Measurements from ENCODE around the gene PPP2R2B.

Gene PPP2R2B

GRCh38 chr5:146754621-146755020 is 123.9 kb downstream of the PPP2R2B start:
- H3K9me3 ChIP-seq (ENCODE audit: control insufficient read depth, low read length), result no peaks in the 10 kb centered on the region
- no peak overlapping the region for H2AFZ ChIP-seq
- H3K4me1 ChIP-seq, result no peaks in the 10 kb centered on the region
- H3K27me3 ChIP-seq (ENCODE audit: control insufficient read depth, insufficient read depth, low read length), result no peaks in the 10 kb centered on the region
- H3K79me2 ChIP-seq, result no peaks in the 10 kb centered on the region
- TF ChIP-seq, protein P1, sequence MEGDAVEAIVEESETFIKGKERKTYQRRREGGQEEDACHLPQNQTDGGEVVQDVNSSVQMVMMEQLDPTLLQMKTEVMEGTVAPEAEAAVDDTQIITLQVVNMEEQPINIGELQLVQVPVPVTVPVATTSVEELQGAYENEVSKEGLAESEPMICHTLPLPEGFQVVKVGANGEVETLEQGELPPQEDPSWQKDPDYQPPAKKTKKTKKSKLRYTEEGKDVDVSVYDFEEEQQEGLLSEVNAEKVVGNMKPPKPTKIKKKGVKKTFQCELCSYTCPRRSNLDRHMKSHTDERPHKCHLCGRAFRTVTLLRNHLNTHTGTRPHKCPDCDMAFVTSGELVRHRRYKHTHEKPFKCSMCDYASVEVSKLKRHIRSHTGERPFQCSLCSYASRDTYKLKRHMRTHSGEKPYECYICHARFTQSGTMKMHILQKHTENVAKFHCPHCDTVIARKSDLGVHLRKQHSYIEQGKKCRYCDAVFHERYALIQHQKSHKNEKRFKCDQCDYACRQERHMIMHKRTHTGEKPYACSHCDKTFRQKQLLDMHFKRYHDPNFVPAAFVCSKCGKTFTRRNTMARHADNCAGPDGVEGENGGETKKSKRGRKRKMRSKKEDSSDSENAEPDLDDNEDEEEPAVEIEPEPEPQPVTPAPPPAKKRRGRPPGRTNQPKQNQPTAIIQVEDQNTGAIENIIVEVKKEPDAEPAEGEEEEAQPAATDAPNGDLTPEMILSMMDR (IDR thresholded peaks at IDR 0.05), result no peak
- H3K36me3 ChIP-seq (ENCODE audit: control insufficient read depth, insufficient read depth, low read length), result no peaks in the 10 kb centered on the region
- H3K9ac ChIP-seq, result no peak overlapping the region
- no peak overlapping the region for H3K4me3 ChIP-seq (ENCODE audit: low read depth, low read length)
- H3K27ac ChIP-seq, result no peak overlapping the region
- no peak overlapping the region for H3K4me2 ChIP-seq (ENCODE audit: low read length)

GRCh38 chr5:146753641-146754040 is 124.9 kb downstream of the PPP2R2B start:
- no peak overlapping the region for H2AFZ ChIP-seq

DNA sequence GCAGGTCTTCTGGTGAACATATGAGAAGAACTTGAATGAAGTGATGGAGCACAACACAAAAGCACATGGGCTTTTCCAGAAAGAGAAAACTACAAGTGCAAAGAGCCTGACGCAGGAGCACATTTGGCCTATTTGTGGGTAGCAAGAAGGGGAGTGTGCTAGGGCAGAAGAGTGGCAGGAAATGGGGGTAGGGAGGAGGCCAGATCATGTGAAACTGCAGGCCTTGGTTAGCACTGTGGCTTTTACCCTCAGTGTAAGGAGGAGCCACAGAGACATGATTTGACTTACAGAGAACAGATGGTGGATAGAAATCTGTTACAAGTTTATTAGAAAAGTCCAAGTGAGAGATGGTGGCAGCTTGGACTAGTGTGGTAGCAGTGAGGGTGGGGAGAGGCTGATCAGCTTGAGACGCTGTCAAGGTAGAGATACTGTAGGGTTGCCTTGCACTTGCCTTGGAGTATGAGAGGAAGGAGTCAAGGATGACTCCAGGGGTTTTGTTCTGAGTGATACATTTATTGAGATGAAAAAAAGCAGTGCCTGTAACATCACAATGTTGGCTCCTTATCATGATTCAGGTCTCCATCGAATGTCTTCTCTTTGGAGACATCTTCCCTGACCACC is 126.7 kb downstream of the PPP2R2B start:
- H3K79me2 ChIP-seq, result no peaks in the 10 kb centered on the region
- no peak overlapping the region for H3K9ac ChIP-seq
- H3K4me1 ChIP-seq, result no peaks in the 10 kb centered on the region
- H3K27me3 ChIP-seq (ENCODE audit: control insufficient read depth, insufficient read depth, low read length), result no peaks in the 10 kb centered on the region
- no peaks in the 10 kb centered on the region for H3K9me3 ChIP-seq (ENCODE audit: control insufficient read depth, low read length)
- no peak overlapping the region for H2AFZ ChIP-seq
- H3K4me2 ChIP-seq (ENCODE audit: low read length), result no peak overlapping the region
- no peaks in the 10 kb centered on the region for H3K36me3 ChIP-seq (ENCODE audit: control insufficient read depth, insufficient read depth, low read length)
- no peak overlapping the region for H3K4me3 ChIP-seq (ENCODE audit: low read depth, low read length)
- H3K27ac ChIP-seq, result no peak overlapping the region
- TF ChIP-seq, protein P1 (IDR thresholded peaks at IDR 0.05), result no peak

More at GRCh38 chr5:146753641-146754040, 124.9 kb downstream of the PPP2R2B start:
- no peaks in the 10 kb centered on the region for H3K9me3 ChIP-seq (ENCODE audit: control insufficient read depth, low read length)
- H3K4me3 ChIP-seq (ENCODE audit: low read depth, low read length), result no peak overlapping the region
- TF ChIP-seq, protein P1 (IDR thresholded peaks at IDR 0.05), result no peak
- no peaks in the 10 kb centered on the region for H3K4me1 ChIP-seq
- no peak overlapping the region for H3K9ac ChIP-seq
- no peaks in the 10 kb centered on the region for H3K79me2 ChIP-seq
- no peak overlapping the region for H3K27ac ChIP-seq
- no peaks in the 10 kb centered on the region for H3K36me3 ChIP-seq (ENCODE audit: control insufficient read depth, insufficient read depth, low read length)
- no peak overlapping the region for H3K4me2 ChIP-seq (ENCODE audit: low read length)
- H3K27me3 ChIP-seq (ENCODE audit: control insufficient read depth, insufficient read depth, low read length), result no peaks in the 10 kb centered on the region

GRCh38 chr5:146751054-146751453 is 127.5 kb downstream of the PPP2R2B start:
- no peak overlapping the region for H3K27ac ChIP-seq
- no peak overlapping the region for H3K4me2 ChIP-seq (ENCODE audit: low read length)
- TF ChIP-seq, protein P1 (IDR thresholded peaks at IDR 0.05), result no peak
- no peaks in the 10 kb centered on the region for H3K36me3 ChIP-seq (ENCODE audit: control insufficient read depth, insufficient read depth, low read length)
- peaks cover 5% of the 10 kb centered on the region for H3K4me1 ChIP-seq
- H3K9ac ChIP-seq, result no peak overlapping the region
- no peaks in the 10 kb centered on the region for H3K9me3 ChIP-seq (ENCODE audit: control insufficient read depth, low read length)
- H3K27me3 ChIP-seq (ENCODE audit: control insufficient read depth, insufficient read depth, low read length), result no peaks in the 10 kb centered on the region
- H3K79me2 ChIP-seq, result no peaks in the 10 kb centered on the region
- no peak overlapping the region for H2AFZ ChIP-seq
- no peak overlapping the region for H3K4me3 ChIP-seq (ENCODE audit: low read depth, low read length)

GRCh38 chr5:146748533-146748932 is 130.0 kb downstream of the PPP2R2B start:
- peaks cover 25% of the 10 kb centered on the region for H3K4me1 ChIP-seq
- no peak overlapping the region for H3K27ac ChIP-seq
- H3K4me3 ChIP-seq (ENCODE audit: low read depth, low read length), result no peak overlapping the region
- H3K27me3 ChIP-seq (ENCODE audit: control insufficient read depth, insufficient read depth, low read length), result no peaks in the 10 kb centered on the region
- TF ChIP-seq, protein P1 (IDR thresholded peaks at IDR 0.05), result no peak
- no peaks in the 10 kb centered on the region for H3K9me3 ChIP-seq (ENCODE audit: control insufficient read depth, low read length)
- H3K79me2 ChIP-seq, result no peaks in the 10 kb centered on the region
- no peaks in the 10 kb centered on the region for H3K36me3 ChIP-seq (ENCODE audit: control insufficient read depth, insufficient read depth, low read length)
- H3K4me2 ChIP-seq (ENCODE audit: low read length), result no peak overlapping the region
- no peak overlapping the region for H2AFZ ChIP-seq
- H3K9ac ChIP-seq, result no peak overlapping the region

All from parathyroid adenoma (tissue), 2 donors.